ENCODE measurements around the gene NGEF.

The NGEF gene

DNA sequence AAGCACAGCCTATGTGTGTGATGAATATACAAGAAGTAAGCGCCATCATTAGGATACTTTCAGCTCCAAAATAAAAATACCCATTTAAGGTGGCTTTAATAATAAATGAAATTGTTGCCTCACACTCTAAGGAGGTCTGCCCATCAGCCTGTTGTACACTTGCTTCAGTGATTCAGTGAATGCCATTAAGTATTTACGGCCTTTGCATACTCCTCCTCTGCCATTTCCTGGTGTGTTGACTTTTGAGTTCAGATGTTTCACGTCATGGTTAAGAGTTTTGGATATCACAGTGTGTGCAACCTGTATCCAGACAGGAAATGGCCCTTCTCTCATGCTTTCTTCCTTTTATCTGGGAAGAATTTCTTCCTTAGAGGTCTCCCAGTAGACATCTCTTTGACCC, 181.6 kb downstream of the NGEF start:
- no peaks in the 10 kb centered on the region for H3K4me1 ChIP-seq
- no peaks in the 10 kb centered on the region for H3K27me3 ChIP-seq
- no peak overlapping the region for H3K4me3 ChIP-seq
- DNase-seq: no peak
- H3K36me3 ChIP-seq: peaks cover 43 to 72% (median 55%) of the 10 kb centered on the region in 3 donors
- intact Hi-C loops (cut with DNase I; ENCODE audit: low total_unique reads): no loop called here
- no peaks in the 10 kb centered on the region for H3K9me3 ChIP-seq
- TF ChIP-seq, protein P1, sequence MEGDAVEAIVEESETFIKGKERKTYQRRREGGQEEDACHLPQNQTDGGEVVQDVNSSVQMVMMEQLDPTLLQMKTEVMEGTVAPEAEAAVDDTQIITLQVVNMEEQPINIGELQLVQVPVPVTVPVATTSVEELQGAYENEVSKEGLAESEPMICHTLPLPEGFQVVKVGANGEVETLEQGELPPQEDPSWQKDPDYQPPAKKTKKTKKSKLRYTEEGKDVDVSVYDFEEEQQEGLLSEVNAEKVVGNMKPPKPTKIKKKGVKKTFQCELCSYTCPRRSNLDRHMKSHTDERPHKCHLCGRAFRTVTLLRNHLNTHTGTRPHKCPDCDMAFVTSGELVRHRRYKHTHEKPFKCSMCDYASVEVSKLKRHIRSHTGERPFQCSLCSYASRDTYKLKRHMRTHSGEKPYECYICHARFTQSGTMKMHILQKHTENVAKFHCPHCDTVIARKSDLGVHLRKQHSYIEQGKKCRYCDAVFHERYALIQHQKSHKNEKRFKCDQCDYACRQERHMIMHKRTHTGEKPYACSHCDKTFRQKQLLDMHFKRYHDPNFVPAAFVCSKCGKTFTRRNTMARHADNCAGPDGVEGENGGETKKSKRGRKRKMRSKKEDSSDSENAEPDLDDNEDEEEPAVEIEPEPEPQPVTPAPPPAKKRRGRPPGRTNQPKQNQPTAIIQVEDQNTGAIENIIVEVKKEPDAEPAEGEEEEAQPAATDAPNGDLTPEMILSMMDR (IDR thresholded peaks at IDR 0.05): no peak
- H3K27ac ChIP-seq: no peak overlapping the region

DNA sequence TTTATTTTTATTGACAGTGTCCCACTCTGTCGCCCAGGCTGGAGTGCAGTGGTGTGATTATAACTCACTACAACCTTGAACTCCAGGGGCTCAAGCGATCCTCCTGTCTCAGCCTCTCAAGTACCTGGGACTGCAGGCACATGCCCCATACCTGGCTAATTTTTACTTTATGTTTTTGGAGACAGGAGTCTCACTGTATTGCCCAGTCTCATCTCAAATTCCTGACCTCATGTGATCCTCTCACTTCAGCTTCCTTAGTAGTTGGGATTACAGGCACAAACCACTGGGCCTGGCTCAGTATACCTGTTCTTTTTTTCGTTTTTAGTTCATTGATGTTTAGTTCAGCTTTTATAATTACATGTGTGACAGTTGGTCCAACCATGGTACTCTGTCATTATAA, 183.1 kb downstream of the NGEF start:
- no peak for DNase-seq
- H3K27ac ChIP-seq: no peak overlapping the region
- H3K4me1 ChIP-seq: no peaks in the 10 kb centered on the region
- peaks cover 50 to 71% (median 54%) of the 10 kb centered on the region in 3 donors for H3K36me3 ChIP-seq
- TF ChIP-seq, protein P1 (IDR thresholded peaks at IDR 0.05): no peak
- H3K9me3 ChIP-seq: no peaks in the 10 kb centered on the region
- H3K4me3 ChIP-seq: no peak overlapping the region
- no peaks in the 10 kb centered on the region for H3K27me3 ChIP-seq
- intact Hi-C loops (cut with DNase I; ENCODE audit: low total_unique reads): no loop called here

Data from tibial artery (tissue), 4 donors.